H1 (cell line): ENCODE results near the gene HELQ. TPM values are rescaled to one million over a fixed set of nuclear protein-coding genes. Genes with fewer than 3 reads are reported as not detected.
A peak's percentile ranks its signal among the peaks of the same experiment; 100 is the strongest.

Experiments
- CTCF ChIA-PET: fragments of 300-600 bp; sonication (Branson Sonifier 250); formaldehyde crosslinking; loops from one replicate; lab custom pipeline; 2021; ENCODE audit not compliant: partially characterized antibody; lab: Charles Lee
- POLR2A ChIA-PET: fragments of 300-600 bp; sonication (Branson Sonifier 250); formaldehyde crosslinking; loops from one replicate; lab custom pipeline; 2021; ENCODE audit warnings: inconsistent platforms; ENCODE audit not compliant: partially characterized antibody; lab: Charles Lee
- DNase-seq, 2 experiments: peaks; one replicate each; pipeline versions ENCODE4 v3.0.0 to v3.0.0-alpha.2; 2010 to 2022; ENCODE audit warnings: low spot score in 2 of 2, low read depth in 1 of 2, mixed read lengths in 1 of 2
- FAIRE-seq: peaks from 2 replicates; lab custom pipeline; 2011; peaks lifted over from hg19 to GRCh38; lab: Jason Lieb, UNC
- H2AFZ ChIP-seq: 2 replicates; pipeline ENCODE4 v1.8.1; 2012; ENCODE audit warnings: low read length, inconsistent platforms
- H2AK5ac ChIP-seq: 2 replicates; pipeline ENCODE4 v1.6.1; 2013; ENCODE audit warnings: low read depth, low read length
- H2BK120ac ChIP-seq: replicated peaks from 2 replicates; pipeline ENCODE3; 2013; ENCODE audit warnings: low read depth, low read length, inconsistent platforms
- H2BK12ac ChIP-seq: 2 replicates; pipeline ENCODE4 v1.6.1; 2013; ENCODE audit warnings: low read depth, low read length
- H2BK15ac ChIP-seq: 2 replicates; pipeline ENCODE4 v1.6.1; 2013; ENCODE audit warnings: low read length
- H2BK20ac ChIP-seq: 2 replicates; pipeline ENCODE4 v1.6.1; 2013; ENCODE audit warnings: low read length
- H2BK5ac ChIP-seq: 2 replicates; pipeline ENCODE4 v1.6.1; 2013; ENCODE audit warnings: low read depth, low read length
- H3K14ac ChIP-seq: 2 replicates; pipeline ENCODE4 v1.6.1; 2013; ENCODE audit warnings: inconsistent platforms; ENCODE audit not compliant: insufficient read length
- H3K18ac ChIP-seq: 2 replicates; pipeline ENCODE4 v1.6.1; 2013; ENCODE audit warnings: low read length; ENCODE audit errors: extremely low read depth
- H3K23ac ChIP-seq: 2 replicates; pipeline ENCODE4 v1.6.1; 2013; ENCODE audit warnings: inconsistent platforms; ENCODE audit not compliant: insufficient read length
- H3K23me2 ChIP-seq: 2 replicates; pipeline ENCODE4 v1.6.1; 2013; ENCODE audit warnings: low read depth, low read length
- H3K27ac ChIP-seq: 2 replicates; pipeline ENCODE4 v1.6.1; 2011; ENCODE audit warnings: low read depth, low read length, inconsistent platforms
- H3K27me3 ChIP-seq, 4 experiments: replicated peaks in 1 of 4; 1 replicate in 1 of 4; 2 replicates in 3 of 4; pipeline versions ENCODE4 v1.6.1 to v1.8.1; 2011 to 2013; ENCODE audit warnings: low read length in 3 of 4, mild to moderate bottlenecking in 3 of 4, inconsistent platforms in 2 of 4, mixed read lengths in 2 of 4, moderate library complexity in 1 of 4; ENCODE audit not compliant: control insufficient read depth in 3 of 4, insufficient read depth in 3 of 4; ENCODE audit errors: extremely low read depth in 1 of 4
- H3K36me3 ChIP-seq, 4 experiments: 2 replicates each; pipeline versions ENCODE4 v1.6.1 to v1.8.1; 2011 to 2013; ENCODE audit warnings: mild to moderate bottlenecking in 4 of 4, low read length in 3 of 4, moderate library complexity in 2 of 4, control low read depth in 1 of 4, inconsistent platforms in 1 of 4; ENCODE audit not compliant: insufficient read depth in 4 of 4, control insufficient read depth in 2 of 4
- H3K4ac ChIP-seq: replicated peaks from 2 replicates; pipeline ENCODE3; 2013; ENCODE audit warnings: low read length, low read depth, mixed read lengths, inconsistent platforms; ENCODE audit not compliant: insufficient read length
- H3K4me1 ChIP-seq, 4 experiments: replicated peaks in 1 of 4; 1 replicate in 1 of 4; 2 replicates in 3 of 4; pipeline versions ENCODE4 v1.6.1 to v1.8.1; 2011 to 2013; ENCODE audit warnings: low read length in 3 of 4, inconsistent platforms in 2 of 4, mixed read lengths in 1 of 4; ENCODE audit not compliant: insufficient read depth in 4 of 4, control insufficient read depth in 3 of 4
- H3K4me2 ChIP-seq, 2 experiments: 2 replicates each; pipeline versions ENCODE4 v1.6.1 to v1.8.1; 2011 to 2013; ENCODE audit warnings: low read depth in 2 of 2, low read length in 2 of 2, control low read depth in 1 of 2, inconsistent platforms in 1 of 2, mild to moderate bottlenecking in 1 of 2; ENCODE audit not compliant: insufficient read depth in 1 of 2
- H3K4me3 ChIP-seq, 4 experiments: fragments of 200-600, 300-600 bp in 1 of 4; sonication (generic), shearing (Covaris generic), sonication (Bioruptor Twin) in 1 of 4; 2 replicates each; pipeline versions ENCODE4 v1.5.1 to v1.8.1; 2011 to 2016; ENCODE audit warnings: low read length in 4 of 4, low read depth in 3 of 4, control low read depth in 2 of 4, inconsistent platforms in 2 of 4, mild to moderate bottlenecking in 2 of 4, mixed read lengths in 1 of 4, moderate library complexity in 1 of 4; ENCODE audit not compliant: insufficient read depth in 2 of 4; ENCODE audit errors: extremely low read depth in 1 of 4
- H3K56ac ChIP-seq: replicated peaks from 2 replicates; pipeline ENCODE3; 2013; ENCODE audit warnings: low read depth, mild to moderate bottlenecking, mixed read lengths, low read length, inconsistent platforms; ENCODE audit not compliant: insufficient read length
- H3K79me1 ChIP-seq: 2 replicates; pipeline ENCODE4 v1.6.1; 2013; ENCODE audit warnings: low read depth, low read length, control low read depth
- H3K79me2 ChIP-seq, 2 experiments: 2 replicates each; pipeline versions ENCODE4 v1.6.1 to v1.8.1; 2012 to 2013; ENCODE audit warnings: low read length in 2 of 2, mild to moderate bottlenecking in 2 of 2, inconsistent platforms in 1 of 2; ENCODE audit not compliant: insufficient read depth in 2 of 2, control insufficient read depth in 1 of 2
- H3K9ac ChIP-seq, 4 experiments: replicated peaks in 1 of 4; 1 replicate in 1 of 4; 2 replicates in 3 of 4; pipeline versions ENCODE4 v1.6.1 to v1.8.1; 2011 to 2013; ENCODE audit warnings: low read depth in 3 of 4, low read length in 3 of 4, control low read depth in 2 of 4, mild to moderate bottlenecking in 2 of 4, moderate library complexity in 2 of 4, inconsistent platforms in 1 of 4; ENCODE audit errors: extremely low read depth in 1 of 4
- H3K9me3 ChIP-seq, 2 experiments: 2 replicates each; pipeline versions ENCODE4 v1.6.1 to v1.8.1; 2012 to 2013; ENCODE audit warnings: mild to moderate bottlenecking in 2 of 2, moderate library complexity in 2 of 2, control low read depth in 1 of 2, inconsistent platforms in 1 of 2, low read depth in 1 of 2, low read length in 1 of 2, mixed read lengths in 1 of 2; ENCODE audit not compliant: insufficient read depth in 2 of 2
- H4K20me1 ChIP-seq, 2 experiments: replicated peaks in 1 of 2; 2 replicates each; pipeline versions ENCODE3 to v1.8.1; 2011 to 2013; ENCODE audit warnings: inconsistent platforms in 2 of 2, low read length in 2 of 2, mild to moderate bottlenecking in 1 of 2; ENCODE audit not compliant: insufficient read depth in 2 of 2, control insufficient read depth in 1 of 2
- H4K5ac ChIP-seq: 2 replicates; pipeline ENCODE4 v1.6.1; 2013; ENCODE audit warnings: low read length, low read depth, mixed read lengths, inconsistent platforms; ENCODE audit not compliant: insufficient read length
- H4K8ac ChIP-seq: 2 replicates; pipeline ENCODE4 v1.8.0; 2013; ENCODE audit warnings: mild to moderate bottlenecking, moderate library complexity, low read length, inconsistent platforms; ENCODE audit not compliant: insufficient read depth; ENCODE audit errors: extremely low read depth
- H4K91ac ChIP-seq: replicated peaks from 2 replicates; pipeline ENCODE3; 2013; ENCODE audit warnings: low read length, mixed read lengths, inconsistent platforms; ENCODE audit not compliant: insufficient read length
- BACH1 ChIP-seq: IDR thresholded peaks from 2 replicates; pipeline ENCODE4 v1.6.1; 2012; ENCODE audit warnings: low read length, improper control_type of control experiment
- BRCA1 ChIP-seq: IDR thresholded peaks from 2 replicates; pipeline ENCODE4 v1.6.1; 2012; ENCODE audit warnings: low read depth, low read length, improper control_type of control experiment
- CREB1 ChIP-seq: IDR thresholded peaks from 2 replicates; pipeline ENCODE4 v1.6.1; 2012; ENCODE audit warnings: inconsistent platforms
- CTBP2 ChIP-seq: IDR thresholded peaks from 2 replicates; pipeline ENCODE4 v1.7.0; 2011; ENCODE audit warnings: borderline replicate concordance, mild to moderate bottlenecking, moderate library complexity, mixed read lengths, low read length; ENCODE audit not compliant: insufficient read depth, insufficient read length
- EZH2 ChIP-seq: fragments of 200-600 bp; sonication (generic); IDR thresholded peaks from 2 replicates; pipeline ENCODE4 v1.7.1; 2012; ENCODE audit warnings: low read depth, mild to moderate bottlenecking, moderate library complexity, low read length, inconsistent platforms; ENCODE audit not compliant: severe bottlenecking
- JUN ChIP-seq: IDR thresholded peaks from 2 replicates; pipeline ENCODE4 v1.6.1; 2011; ENCODE audit warnings: low read depth, mild to moderate bottlenecking, improper control_type of control experiment, low read length
- PHF8 ChIP-seq: fragments of 200-600 bp; sonication (generic); conservative IDR thresholded peaks from 2 replicates; pipeline ENCODE4 v1.7.1; 2012; ENCODE audit warnings: low read depth, mild to moderate bottlenecking, inconsistent platforms, low read length, moderate library complexity
- POLR2A ChIP-seq, 2 experiments: IDR thresholded peaks; 1 replicate in 1 of 2; 2 replicates in 1 of 2; pipeline ENCODE4 v1.6.1; 2011; ENCODE audit warnings: low read depth in 2 of 2, low read length in 2 of 2, mild to moderate bottlenecking in 2 of 2; ENCODE audit errors: control extremely low read depth in 1 of 2
- RNF2 ChIP-seq: fragments of 200-900, 300-1000 bp; sonication (generic); IDR thresholded peaks from 2 replicates; pipeline ENCODE4 v1.7.1; 2016; ENCODE audit warnings: borderline replicate concordance, low read depth, mild to moderate bottlenecking, antibody characterized with exemption, low read length; ENCODE audit not compliant: poor library complexity, severe bottlenecking; ENCODE audit errors: missing control alignments
- RXRA ChIP-seq: IDR thresholded peaks from 2 replicates; pipeline ENCODE4 v1.6.1; 2011; ENCODE audit warnings: low read depth, mild to moderate bottlenecking, low read length, moderate library complexity; ENCODE audit not compliant: insufficient read depth
- SP4 ChIP-seq: IDR thresholded peaks from 2 replicates; pipeline ENCODE4 v1.6.1; 2012; ENCODE audit warnings: low read length, inconsistent platforms
- TAF1 ChIP-seq: IDR thresholded peaks from 2 replicates; pipeline ENCODE4 v1.6.1; 2011; ENCODE audit warnings: mild to moderate bottlenecking, low read depth, low read length
- TEAD4 ChIP-seq: IDR thresholded peaks from 2 replicates; pipeline ENCODE4 v1.6.1; 2012; ENCODE audit warnings: low read depth, low read length, inconsistent platforms, mixed read lengths
- YY1 ChIP-seq: IDR thresholded peaks from 2 replicates; pipeline ENCODE4 v1.6.1; 2011; ENCODE audit warnings: low read depth, mild to moderate bottlenecking, low read length
- WGBS, 2 experiments: shearing (Covaris generic) in 1 of 2; methylation state at CpG; one replicate each; pipeline versions ENCODE4 v1.1.6 to v1.1.7; 2013 to 2015; ENCODE audit warnings: low lambda C conversion rate in 2 of 2, mixed read lengths in 2 of 2, inconsistent platforms in 1 of 2, low coverage in 1 of 2, missing lambda C conversion rate in 1 of 2; ENCODE audit not compliant: insufficient replicate concordance in 2 of 2, insufficient coverage in 1 of 2, insufficient read length in 1 of 2; ENCODE audit errors: extremely low coverage in 1 of 2, missing lambda C conversion rate in 1 of 2; 5-methylcytosine and 5-hydroxymethylcytosine counted together
- polyA plus RNA-seq, 7 experiments: library from polyadenylated mRNA; depleted of rRNA in 3 of 7; stranded (reverse) in 5 of 7; unstranded in 2 of 7; fragments of >200 nt in 5 of 7; fragments of 200-250 nt in 2 of 7; gene quantifications; 1 replicate in 5 of 7; 2 replicates in 1 of 7; 4 replicates in 1 of 7; pipeline versions ENCODE4 v1.2.1 to v1.2.3, GENCODE V29; 2011 to 2013; ENCODE audit warnings: missing spikeins in 2 of 7, mixed read lengths in 2 of 7
- total RNA-seq: library from RNA; stranded (reverse); fragmentation: NEBNext Ultra II Directional; extraction: Animal tissue kit (Norgen Biotek cat#: 25700); gene quantifications from 2 replicates; pipeline ENCODE4 v1.2.1, GENCODE V29; 2021

HELQ gene
- total and polyA plus RNA-seq, 2 of the 8 experiments (the other 6 are each of a cell fraction or from before 2014, with no cell fraction given): 4.7 to 9.0 TPM

- no peak overlapping the region for H2BK120ac ChIP-seq
- H2BK15ac ChIP-seq: 0 out of 2 replicates have a peak overlapping the region, but pooled peaks have one; percentile 16
- H2BK5ac ChIP-seq: no peak overlapping the region
- H2AK5ac ChIP-seq: no peak overlapping the region
- no peak overlapping the region for H3K9ac ChIP-seq
- H3K56ac ChIP-seq: no peak overlapping the region
- no peak overlapping the region for H3K27ac ChIP-seq
- no peak overlapping the region for H4K5ac ChIP-seq
- H3K79me1 ChIP-seq: no peaks in the 10 kb centered on the region
- ChIA-PET POLR2A (no interaction called here), CTCF (interaction anchor here (1.0 to 1.4 kb wide), 3 partner anchors 12 to 166 kb away, joined by 3 to 4 read pairs (median 3); no protein-coding TSS in a partner anchor)
- no peaks in the 10 kb centered on the region for H4K20me1 ChIP-seq
- no peak overlapping the region for H3K18ac ChIP-seq
- H3K14ac ChIP-seq: no peak overlapping the region
- no peak overlapping the region for H3K4ac ChIP-seq
- H3K36me3 ChIP-seq: no peaks in the 10 kb centered on the region; a peak in 1 of 8 replicates
- DNase-seq (no peak), FAIRE-seq (no peak)
- no peak overlapping the region for H2BK20ac ChIP-seq
- peaks cover 0 to 2% (median 0%) of the 10 kb centered on the region in 4 experiments; a peak in 3 of 7 replicates for H3K4me1 ChIP-seq
- peaks cover 0 to 9% (median 1%) of the 10 kb centered on the region in 4 experiments; a peak in 2 of 7 replicates for H3K27me3 ChIP-seq
- TF ChIP-seq TAF1 (no peak), PHF8 (no peak), SP4 (no peak), CTBP2 (no peak), BACH1 (no peak), YY1 (no peak), JUN (no peak), RNF2 (no peak), BRCA1 (no peak), TEAD4 (no peak), POLR2A (IDR thresholded peaks at IDR 0.05; ENCODE audit: control extremely low read depth in 1 of 2, low read depth in 2 of 2, low read length in 2 of 2) (no peak), RXRA (no peak), CREB1 (no peak), EZH2 (no peak)
- no peak overlapping the region for H4K91ac ChIP-seq
- no peak overlapping the region for H4K8ac ChIP-seq
- H3K23me2 ChIP-seq: peaks cover 7% of the 10 kb centered on the region; the same call in 1 of the 2 replicates
- H3K4me2 ChIP-seq: no peak overlapping the region
- H2BK12ac ChIP-seq: 0 out of 2 replicates have a peak overlapping the region, but pooled peaks have one; percentile 60
- H3K9me3 ChIP-seq: no peaks in the 10 kb centered on the region
- H3K79me2 ChIP-seq: no peaks in the 10 kb centered on the region
- WGBS, 2 experiments: 86% methylated on average over 3 of the region's 3 CpGs; no CpG with 5 or more reads in 1 of the 2 experiments
- no peak overlapping the region for H3K4me3 ChIP-seq
- no peak overlapping the region; the same call in 1 of the 2 replicates for H2AFZ ChIP-seq
- no peak overlapping the region for H3K23ac ChIP-seq
Measured at GRCh38 chr4:83486457-83487129, 31.0 kb upstream of the HELQ start.
